HG03469 (cell line): ENCODE results near the gene BCAS3.
"Not testable (repeated sequence)": the region's sequence is repeated elsewhere in the genome, so short reads cannot be mapped to it uniquely, and the experiment has no call there.

Experiments used
- ATAC-seq: cut with Tn5 transposase; IDR thresholded peaks from one replicate; pipeline ENCODE4 v1.9.1; 2021; ENCODE audit warnings: mild to moderate bottlenecking, moderate library complexity, moderate number of reproducible peaks; ENCODE audit not compliant: unreplicated experiment

Gene BCAS3

GRCh38 chr17:60743799-60744198 lies 66.1 kb downstream of the BCAS3 start:
- ATAC-seq: no peak

GRCh38 chr17:60744355-60744966 lies 66.8 kb downstream of the BCAS3 start:
- no peak for ATAC-seq

GRCh38 chr17:60745544-60745943 lies 67.9 kb downstream of the BCAS3 start:
- ATAC-seq: no peak

- ATAC-seq: no peak
Observed at GRCh38 chr17:60747069-60747808, 69.6 kb downstream of the BCAS3 start.

GRCh38 chr17:60748204-60748603 lies 70.6 kb downstream of the BCAS3 start:
- no peak for ATAC-seq

GRCh38 chr17:60749050-60749449 lies 71.4 kb downstream of the BCAS3 start:
- no peak for ATAC-seq

GRCh38 chr17:60749708-60750107 lies 72.1 kb downstream of the BCAS3 start:
- no peak for ATAC-seq

GRCh38 chr17:60750640-60751039 lies 73.0 kb downstream of the BCAS3 start:
- ATAC-seq: no peak

GRCh38 chr17:60751884-60752283 lies 74.2 kb downstream of the BCAS3 start:
- no peak for ATAC-seq

GRCh38 chr17:60752873-60753577 lies 75.4 kb downstream of the BCAS3 start:
- no peak for ATAC-seq

GRCh38 chr17:60754057-60754604 lies 76.5 kb downstream of the BCAS3 start:
- ATAC-seq: no peak

GRCh38 chr17:60756798-60757197 lies 79.1 kb downstream of the BCAS3 start:
- ATAC-seq: not testable (repeated sequence)

- ATAC-seq: no peak
Observed at GRCh38 chr17:60757437-60757836, 79.8 kb downstream of the BCAS3 start.

GRCh38 chr17:60759756-60760155 lies 82.1 kb downstream of the BCAS3 start:
- no peak for ATAC-seq

GRCh38 chr17:60761301-60761700 lies 83.7 kb downstream of the BCAS3 start:
- ATAC-seq: not testable (repeated sequence)

- no peak for ATAC-seq
Observed at GRCh38 chr17:60766778-60767190, 89.1 kb downstream of the BCAS3 start.

- ATAC-seq: no peak
Observed at GRCh38 chr17:60767744-60768308, 90.2 kb downstream of the BCAS3 start.

GRCh38 chr17:60769327-60769726 lies 91.7 kb downstream of the BCAS3 start:
- no peak for ATAC-seq

GRCh38 chr17:60770946-60771422 lies 93.3 kb downstream of the BCAS3 start:
- ATAC-seq: no peak

- ATAC-seq: not testable (repeated sequence)
Observed at GRCh38 chr17:60771621-60772020, 94.0 kb downstream of the BCAS3 start.

GRCh38 chr17:60773552-60773951 lies 95.9 kb downstream of the BCAS3 start:
- ATAC-seq: no peak
